Right forelimb (tissue), 1 donor: ENCODE results near the gene TMEM121.
"Not testable (repeated sequence)": the region's sequence is repeated elsewhere in the genome, so short reads cannot be mapped to it uniquely, and the experiment has no call there.

Experiments used
- DNase-seq: peaks from one replicate; pipeline ENCODE4 v3.0.0-alpha.2; 2018

The TMEM121 gene

GRCh38 chr14:105571181-105571951 is 45.0 kb downstream of the TMEM121 start:
- DNase-seq, result not testable (repeated sequence)

DNA sequence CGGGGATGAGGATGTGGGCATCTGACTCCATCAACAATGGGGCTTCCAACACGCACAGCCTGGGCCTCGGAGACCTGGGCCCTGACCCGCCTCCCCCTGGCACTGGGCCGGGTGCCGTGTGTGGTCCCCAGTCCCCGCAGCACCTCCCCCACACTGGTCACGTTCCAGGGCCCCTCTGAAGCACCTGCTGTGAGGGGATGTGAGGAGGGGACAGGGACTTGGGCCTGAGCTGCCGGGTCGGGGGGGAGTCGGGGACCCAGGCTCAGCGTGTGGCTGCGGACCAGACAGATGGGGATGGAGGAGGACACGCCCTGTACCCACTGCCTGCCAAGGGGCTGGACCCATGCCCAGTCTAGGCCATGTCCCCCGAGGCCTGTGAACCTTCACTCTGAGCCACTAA is 45.7 kb downstream of the TMEM121 start:
- not testable (repeated sequence) for DNase-seq

DNA sequence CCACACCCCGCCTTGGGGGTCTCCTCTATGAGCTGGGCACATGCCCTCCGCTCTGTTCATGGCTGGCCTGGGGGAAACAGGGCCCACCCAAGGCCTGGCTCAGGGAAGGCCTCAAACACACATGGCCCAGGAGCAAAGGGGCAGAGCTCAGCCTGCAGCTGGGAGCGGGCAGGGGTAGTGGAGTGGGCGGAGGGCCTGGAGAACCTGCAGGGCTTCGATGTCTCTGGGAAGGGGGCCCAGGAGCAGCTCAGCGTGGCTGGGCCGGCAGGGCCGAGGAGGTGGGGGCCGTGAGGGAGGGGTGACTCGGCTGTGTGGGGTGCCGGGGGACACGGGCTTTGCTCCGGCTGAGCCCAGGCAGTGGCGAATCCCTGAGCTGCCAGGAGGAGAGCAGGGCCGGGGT is 47.5 kb downstream of the TMEM121 start:
- not testable (repeated sequence) for DNase-seq

- not testable (repeated sequence) for DNase-seq
Observed at GRCh38 chr14:105574411-105574810, 48.0 kb downstream of the TMEM121 start.

- DNase-seq, result not testable (repeated sequence)
Observed at GRCh38 chr14:105575016-105575700, 48.8 kb downstream of the TMEM121 start.

DNA sequence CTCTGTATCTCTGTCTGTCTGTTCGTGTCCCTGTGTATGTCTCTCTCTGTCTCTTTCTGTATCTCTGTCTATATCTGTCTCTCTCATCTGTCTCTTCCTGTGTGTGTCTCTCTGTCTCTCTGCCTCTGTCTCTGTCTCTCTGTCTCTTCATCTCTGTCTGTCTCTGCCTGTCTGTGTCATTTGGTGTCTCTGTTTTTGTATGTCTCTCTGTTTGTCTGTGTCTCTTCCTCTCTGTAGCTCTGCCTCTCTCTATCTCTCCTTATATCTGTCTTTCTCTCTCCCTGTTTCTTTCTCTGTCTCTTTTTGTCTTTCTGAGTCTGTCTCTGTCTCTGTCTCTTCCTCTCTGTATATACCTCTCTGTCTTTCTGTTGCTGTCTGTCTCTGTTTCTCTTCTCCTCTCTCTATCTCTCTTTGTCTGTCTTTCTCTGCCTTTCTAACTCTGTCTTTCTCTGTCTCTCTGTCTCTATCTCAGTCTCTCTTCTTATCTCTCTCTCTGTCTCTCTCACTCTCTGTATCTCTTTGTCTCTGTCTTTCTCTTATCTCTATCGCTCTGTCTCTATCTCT is 50.2 kb downstream of the TMEM121 start:
- no peak for DNase-seq

DNA sequence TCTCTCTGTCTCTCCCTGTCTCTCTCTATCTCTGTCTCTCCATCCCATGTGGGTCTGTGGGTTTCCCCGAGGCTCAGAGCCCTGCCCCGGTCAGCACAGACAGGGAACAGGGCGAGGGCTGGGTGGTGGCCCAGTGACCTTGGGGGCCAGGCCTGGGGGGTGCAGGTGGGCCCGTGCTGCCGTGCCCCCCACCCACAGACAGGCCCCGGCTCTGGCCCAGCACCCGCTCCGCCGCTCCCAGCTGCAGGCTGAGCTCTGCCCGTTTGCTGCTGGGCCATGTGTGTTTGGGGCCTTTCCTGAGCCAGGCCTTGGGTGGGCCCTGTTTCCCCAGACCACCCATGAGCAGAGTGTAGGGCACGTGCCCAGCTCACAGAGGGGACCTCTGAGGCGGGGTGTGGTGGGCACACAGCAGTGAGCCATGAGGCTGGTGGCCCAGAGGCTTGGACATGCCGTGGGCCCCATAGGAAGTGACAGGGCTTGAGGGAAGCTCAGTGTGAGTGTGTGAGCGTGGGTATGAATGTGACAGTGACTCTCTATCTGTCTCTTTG is 51.0 kb downstream of the TMEM121 start:
- DNase-seq, result no peak

- no peak for DNase-seq
Observed at GRCh38 chr14:105578070-105578469, 51.7 kb downstream of the TMEM121 start.

- not testable (repeated sequence) for DNase-seq
Observed at GRCh38 chr14:105579221-105579620, 52.8 kb downstream of the TMEM121 start.
